ENCODE measurements around the gene OR4D1.
"Not testable (repeated sequence)": the region's sequence is repeated elsewhere in the genome, so short reads cannot be mapped to it uniquely, and the experiment has no call there.

OR4D1 gene

DNA sequence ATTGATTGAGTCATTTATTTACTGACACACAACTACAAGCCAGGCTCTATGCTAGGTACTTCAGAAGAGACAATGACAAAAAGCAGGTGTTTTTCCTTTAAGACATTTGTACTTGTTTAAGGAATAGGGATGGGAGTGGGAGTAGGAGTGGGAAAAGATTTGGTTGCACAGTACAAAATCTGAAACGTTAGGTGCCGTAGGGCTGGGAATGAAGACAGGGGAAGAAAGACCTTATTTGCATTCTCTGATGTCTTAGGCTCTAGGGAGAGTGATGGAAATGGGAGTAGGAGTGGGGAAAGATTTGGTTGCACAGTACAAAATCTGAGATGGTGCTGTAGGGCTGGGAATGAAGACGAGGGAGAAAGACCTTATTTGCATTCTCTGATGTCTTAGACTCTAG, 28.7 kb upstream of the OR4D1 start:
- Histone ChIP-seq H3K9me3 (ENCODE audit: insufficient read depth, low read depth, low read length) (no peaks in the 10 kb centered on the region), H3K9ac (ENCODE audit: low read depth, low read length) (no peak overlapping the region), H3K27me3 (ENCODE audit: insufficient read depth, low read length) (peaks cover 9% of the 10 kb centered on the region; the same call in 1 of the 2 replicates), H3K36me3 (ENCODE audit: insufficient read depth, low read length) (no peaks in the 10 kb centered on the region), H3K4me1 (ENCODE audit: insufficient read depth, low read length) (no peaks in the 10 kb centered on the region), H3K27ac (ENCODE audit: low read depth, low read length) (no peak overlapping the region), H3K4me3 (ENCODE audit: low read length) (no peak overlapping the region)
- WGBS = 70% methylated on average over 3 of the region's 3 CpGs

DNA sequence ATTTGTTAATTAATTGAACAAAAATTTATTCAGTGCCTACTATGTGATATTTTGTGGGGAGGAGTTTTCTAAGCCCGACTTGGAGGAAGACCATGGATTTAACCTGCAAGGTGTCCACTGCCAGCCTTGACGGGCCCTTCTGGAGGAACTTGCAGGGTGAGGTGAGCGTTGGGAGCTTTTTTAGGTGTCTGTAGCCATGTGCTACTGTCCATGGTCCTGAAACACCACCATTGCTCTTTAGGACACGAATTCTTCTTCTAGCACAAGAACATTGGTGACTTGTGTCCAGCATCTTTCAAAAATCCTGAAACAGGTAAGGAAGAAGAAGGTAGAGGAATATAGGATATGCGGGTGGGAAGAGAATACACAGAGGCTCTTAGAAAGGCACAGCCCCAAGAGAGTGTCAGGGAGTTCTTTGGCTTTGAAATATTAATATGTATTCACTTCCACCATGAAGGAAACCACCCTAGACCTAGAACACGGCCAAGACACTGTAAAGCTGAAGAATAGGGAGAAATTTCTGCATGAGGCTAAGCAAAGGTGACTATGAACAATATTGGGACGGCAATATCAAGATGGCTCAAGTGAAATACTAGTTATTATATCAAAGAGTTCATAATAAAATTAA, 27.9 kb upstream of the OR4D1 start:
- no peak overlapping the region for H3K27ac ChIP-seq (ENCODE audit: low read depth, low read length)
- no peaks in the 10 kb centered on the region for H3K36me3 ChIP-seq (ENCODE audit: insufficient read depth, low read length)
- no peaks in the 10 kb centered on the region for H3K9me3 ChIP-seq (ENCODE audit: insufficient read depth, low read depth, low read length)
- 32% methylated on average over 6 of the region's 7 CpGs for WGBS
- H3K9ac ChIP-seq (ENCODE audit: low read depth, low read length) = no peak overlapping the region
- H3K4me3 ChIP-seq (ENCODE audit: low read length) = no peak overlapping the region
- peaks cover 9% of the 10 kb centered on the region for H3K27me3 ChIP-seq (ENCODE audit: insufficient read depth, low read length)
- no peaks in the 10 kb centered on the region for H3K4me1 ChIP-seq (ENCODE audit: insufficient read depth, low read length)

DNA sequence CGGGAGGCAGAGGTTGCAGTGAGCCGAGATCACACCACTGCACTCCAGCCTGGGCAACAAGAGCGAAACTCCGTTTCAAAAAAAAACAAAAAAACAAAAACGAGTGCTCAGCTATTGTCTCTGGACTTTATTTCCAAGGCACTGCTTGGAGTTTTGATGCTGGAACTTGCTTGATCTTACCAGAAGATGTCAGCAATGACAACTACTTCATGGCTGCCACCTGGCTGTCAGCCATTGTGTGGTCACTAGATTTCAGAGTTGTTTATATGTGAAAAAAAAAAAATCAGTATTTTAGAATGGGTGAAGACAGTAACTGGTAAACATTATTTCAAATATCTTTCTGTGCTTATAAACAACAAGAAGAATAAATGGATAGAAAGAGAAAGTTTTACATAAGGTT, 26.3 kb upstream of the OR4D1 start:
- H3K4me3 ChIP-seq (ENCODE audit: low read length) = no peak overlapping the region
- H3K36me3 ChIP-seq (ENCODE audit: insufficient read depth, low read length) = no peaks in the 10 kb centered on the region
- no peak overlapping the region for H3K9ac ChIP-seq (ENCODE audit: low read depth, low read length)
- H3K4me1 ChIP-seq (ENCODE audit: insufficient read depth, low read length) = no peaks in the 10 kb centered on the region
- H3K9me3 ChIP-seq (ENCODE audit: insufficient read depth, low read depth, low read length) = no peaks in the 10 kb centered on the region
- H3K27ac ChIP-seq (ENCODE audit: low read depth, low read length) = no peak overlapping the region
- WGBS = 46% methylated on average over 5 of the region's 5 CpGs
- peaks cover 20% of the 10 kb centered on the region for H3K27me3 ChIP-seq (ENCODE audit: insufficient read depth, low read length)

DNA sequence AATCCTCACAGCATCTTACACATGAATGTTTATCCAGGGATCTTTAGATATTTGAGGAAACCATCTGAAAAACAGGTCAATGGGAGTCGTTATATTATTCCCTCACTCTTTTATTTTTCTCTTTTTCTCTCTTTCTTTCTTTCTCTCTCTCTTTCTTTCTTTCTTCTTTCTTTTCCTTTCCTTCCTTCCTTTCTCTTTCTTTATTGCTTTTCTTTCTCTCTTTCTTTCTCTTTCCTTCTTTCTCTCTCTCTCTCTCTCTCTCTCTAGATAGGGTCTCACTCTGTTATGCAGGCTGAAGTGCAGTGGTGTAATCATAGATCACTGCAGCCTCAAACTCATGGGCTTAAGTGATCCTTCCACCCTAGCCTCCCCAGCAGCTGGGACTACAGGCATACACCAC, 20.3 kb upstream of the OR4D1 start:
- peaks cover 42% of the 10 kb centered on the region for H3K27me3 ChIP-seq (ENCODE audit: insufficient read depth, low read length)
- no peaks in the 10 kb centered on the region for H3K4me1 ChIP-seq (ENCODE audit: insufficient read depth, low read length)
- no peak overlapping the region for H3K9ac ChIP-seq (ENCODE audit: low read depth, low read length)
- no peaks in the 10 kb centered on the region for H3K9me3 ChIP-seq (ENCODE audit: insufficient read depth, low read depth, low read length)
- no peaks in the 10 kb centered on the region for H3K36me3 ChIP-seq (ENCODE audit: insufficient read depth, low read length)
- WGBS = 58% methylated on average over 1 of the region's 1 CpG
- H3K4me3 ChIP-seq (ENCODE audit: low read length) = no peak overlapping the region
- H3K27ac ChIP-seq (ENCODE audit: low read depth, low read length) = no peak overlapping the region

DNA sequence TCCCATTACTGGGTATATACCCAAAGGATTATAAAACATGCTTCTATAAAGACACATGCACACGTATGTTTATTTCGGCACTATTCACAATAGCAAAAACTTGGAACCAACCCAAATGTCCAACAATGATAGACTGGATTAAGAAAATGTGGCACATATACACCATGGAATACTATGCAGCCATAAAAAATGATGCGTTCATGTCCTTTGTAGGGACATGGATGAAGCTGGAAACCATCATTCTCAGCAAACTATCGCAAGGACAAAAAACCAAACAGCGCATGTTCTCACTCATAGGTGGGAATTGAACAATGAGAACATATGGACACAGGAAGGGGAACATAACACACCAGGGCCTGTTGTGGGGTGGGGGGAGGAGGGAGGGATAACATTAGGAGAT, 15.5 kb upstream of the OR4D1 start:
- not testable (repeated sequence) for H3K4me1 ChIP-seq (ENCODE audit: insufficient read depth, low read length); H3K36me3 ChIP-seq (ENCODE audit: insufficient read depth, low read length); H3K27ac ChIP-seq (ENCODE audit: low read depth, low read length); H3K9me3 ChIP-seq (ENCODE audit: insufficient read depth, low read depth, low read length); H3K9ac ChIP-seq (ENCODE audit: low read depth, low read length); H3K4me3 ChIP-seq (ENCODE audit: low read length)
- WGBS = 97% methylated on average over 3 of the region's 5 CpGs
- peaks cover 49% of the 10 kb centered on the region for H3K27me3 ChIP-seq (ENCODE audit: insufficient read depth, low read length)

DNA sequence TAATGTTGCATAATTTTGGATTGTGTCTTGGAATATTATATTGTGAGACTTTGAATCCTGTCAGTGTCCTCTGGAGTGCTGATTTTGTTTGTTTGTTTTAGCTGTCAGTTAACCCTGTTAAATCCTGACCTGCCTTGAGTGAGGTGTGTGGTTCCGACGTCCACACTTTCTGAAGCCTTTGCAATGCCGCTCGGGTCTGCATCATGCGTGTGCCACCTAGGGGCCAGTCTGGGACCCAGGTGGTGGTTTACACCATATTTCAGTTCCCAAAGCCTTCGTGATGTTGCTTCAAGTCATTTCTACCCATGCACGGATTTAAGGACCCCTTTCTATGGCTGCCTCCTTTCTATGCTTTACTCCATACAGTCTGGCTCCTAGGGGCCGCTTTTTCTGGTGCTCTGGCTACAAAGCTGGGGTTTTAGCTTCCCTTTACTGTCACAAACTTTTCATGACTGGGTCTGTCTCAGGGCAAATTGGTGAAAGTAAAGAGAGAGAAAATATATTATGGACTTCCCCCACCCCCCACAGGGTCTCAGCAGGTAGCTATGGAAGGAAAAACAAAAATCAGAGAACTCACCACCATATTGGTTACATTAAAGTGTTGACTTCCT, 11.4 kb upstream of the OR4D1 start:
- no peak overlapping the region for H3K9ac ChIP-seq (ENCODE audit: low read depth, low read length)
- H3K27me3 ChIP-seq (ENCODE audit: insufficient read depth, low read length) = peaks cover 23% of the 10 kb centered on the region
- H3K9me3 ChIP-seq (ENCODE audit: insufficient read depth, low read depth, low read length) = no peaks in the 10 kb centered on the region
- H3K27ac ChIP-seq (ENCODE audit: low read depth, low read length) = no peak overlapping the region
- no peaks in the 10 kb centered on the region for H3K4me1 ChIP-seq (ENCODE audit: insufficient read depth, low read length)
- H3K36me3 ChIP-seq (ENCODE audit: insufficient read depth, low read length) = no peaks in the 10 kb centered on the region
- H3K4me3 ChIP-seq (ENCODE audit: low read length) = no peak overlapping the region
- 32% methylated on average over 8 of the region's 8 CpGs for WGBS

DNA sequence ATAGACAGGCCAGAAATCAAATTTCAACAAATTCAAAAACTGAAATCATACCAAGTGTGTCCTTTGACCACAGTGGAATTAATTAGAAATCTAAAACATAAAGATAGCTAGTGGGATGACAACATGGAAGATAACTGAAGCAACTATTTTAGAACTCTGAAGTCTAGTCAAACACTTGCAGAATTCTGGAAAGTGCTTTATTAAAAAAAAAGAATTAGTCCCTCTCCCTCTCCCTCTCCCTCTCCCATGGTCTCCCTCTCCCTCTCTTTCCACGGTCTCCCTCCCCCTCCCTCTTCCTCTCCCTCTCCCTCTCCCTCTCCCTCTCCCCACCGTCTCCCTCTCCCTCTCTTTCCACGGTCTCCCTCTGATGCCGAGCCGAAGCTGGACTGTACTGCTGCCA, 6.7 kb upstream of the OR4D1 start:
- Histone ChIP-seq H3K27ac (ENCODE audit: low read depth, low read length) (no peak overlapping the region), H3K9me3 (ENCODE audit: insufficient read depth, low read depth, low read length) (peaks cover 15% of the 10 kb centered on the region; the same call in 1 of the 2 replicates), H3K36me3 (ENCODE audit: insufficient read depth, low read length) (no peaks in the 10 kb centered on the region), H3K4me3 (ENCODE audit: low read length) (no peak overlapping the region), H3K9ac (ENCODE audit: low read depth, low read length) (no peak overlapping the region), H3K27me3 (ENCODE audit: insufficient read depth, low read length) (peaks cover 3% of the 10 kb centered on the region; the same call in 1 of the 2 replicates), H3K4me1 (ENCODE audit: insufficient read depth, low read length) (no peaks in the 10 kb centered on the region)
- 77% methylated on average over 5 of the region's 5 CpGs for WGBS

DNA sequence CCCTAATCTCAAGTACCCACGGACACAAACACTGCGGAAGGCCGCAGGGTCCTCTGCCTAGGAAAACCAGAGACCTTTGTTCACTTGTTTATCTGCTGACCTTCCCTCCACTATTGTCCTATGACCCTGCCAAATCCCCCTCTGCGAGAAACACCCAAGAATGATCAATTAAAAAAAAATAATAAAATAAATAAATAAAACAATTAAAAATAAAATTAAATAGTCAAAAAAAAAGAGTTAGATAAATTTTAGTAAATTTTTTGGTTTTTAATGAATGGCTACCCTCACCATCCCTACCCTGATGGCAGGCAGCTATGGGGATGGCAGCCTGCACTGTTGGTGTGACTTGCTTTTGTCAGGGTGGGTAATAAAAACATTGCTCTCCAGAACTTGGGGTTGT, 4.8 kb upstream of the OR4D1 start:
- Histone ChIP-seq H3K9me3 (ENCODE audit: insufficient read depth, low read depth, low read length) (peaks cover 15% of the 10 kb centered on the region; the same call in 1 of the 2 replicates), H3K27me3 (ENCODE audit: insufficient read depth, low read length) (peaks cover 13% of the 10 kb centered on the region)
- not testable (repeated sequence) for H3K27ac ChIP-seq (ENCODE audit: low read depth, low read length); H3K9ac ChIP-seq (ENCODE audit: low read depth, low read length); H3K4me1 ChIP-seq (ENCODE audit: insufficient read depth, low read length); H3K36me3 ChIP-seq (ENCODE audit: insufficient read depth, low read length); H3K4me3 ChIP-seq (ENCODE audit: low read length)
- WGBS = 90% methylated on average over 3 of the region's 4 CpGs

DNA sequence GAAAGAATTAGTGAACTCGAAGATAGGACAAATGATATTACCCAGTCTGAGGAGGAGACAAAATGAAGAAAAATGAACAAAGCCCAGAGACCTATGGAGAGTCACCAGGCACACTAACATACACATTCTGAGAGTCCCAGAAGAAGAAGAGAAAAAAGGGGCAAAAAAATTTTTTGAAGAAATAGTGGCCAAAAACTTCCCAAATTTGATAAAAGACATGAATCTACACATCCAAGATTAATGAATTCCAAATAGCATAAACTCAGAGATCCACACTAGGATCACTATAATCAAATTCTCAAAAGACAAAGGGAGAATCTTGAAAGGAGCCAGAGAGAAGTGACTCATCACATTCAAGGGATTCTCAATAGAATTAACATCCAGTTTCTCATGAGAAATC, 3.4 kb upstream of the OR4D1 start:
- H3K9ac ChIP-seq (ENCODE audit: low read depth, low read length) = no peak overlapping the region
- peaks cover 27% of the 10 kb centered on the region for H3K27me3 ChIP-seq (ENCODE audit: insufficient read depth, low read length)
- H3K27ac ChIP-seq (ENCODE audit: low read depth, low read length) = no peak overlapping the region
- peaks cover 15% of the 10 kb centered on the region; the same call in 1 of the 2 replicates for H3K9me3 ChIP-seq (ENCODE audit: insufficient read depth, low read depth, low read length)
- no peaks in the 10 kb centered on the region for H3K36me3 ChIP-seq (ENCODE audit: insufficient read depth, low read length)
- no peaks in the 10 kb centered on the region for H3K4me1 ChIP-seq (ENCODE audit: insufficient read depth, low read length)
- no peak overlapping the region for H3K4me3 ChIP-seq (ENCODE audit: low read length)
- WGBS = 88% methylated on average over 1 of the region's 1 CpG

DNA sequence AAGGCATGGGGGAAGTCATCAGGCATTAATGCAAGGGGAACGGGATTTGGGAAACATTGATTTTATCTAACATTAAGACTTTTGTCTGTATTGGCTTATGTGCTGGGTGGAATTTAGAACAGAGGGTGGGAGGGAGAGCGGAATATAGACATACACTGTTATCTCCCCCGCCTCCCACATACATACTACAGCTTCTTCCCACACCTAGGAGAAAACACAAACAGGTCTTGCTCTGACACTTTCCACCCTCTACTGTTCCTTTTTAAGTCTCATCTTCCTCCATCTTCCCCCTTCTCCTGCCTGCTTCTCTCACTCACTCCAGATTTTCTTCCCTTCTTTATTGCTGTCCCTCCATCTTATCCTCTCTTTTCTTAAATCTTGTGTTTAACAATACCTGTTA, 425 bp downstream of the OR4D1 start:
- H3K9me3 ChIP-seq (ENCODE audit: insufficient read depth, low read depth, low read length) = peaks cover 15% of the 10 kb centered on the region; the same call in 1 of the 2 replicates
- peaks cover 48% of the 10 kb centered on the region for H3K27me3 ChIP-seq (ENCODE audit: insufficient read depth, low read length)
- WGBS = 83% methylated on average over 3 of the region's 3 CpGs
- no peak overlapping the region for H3K27ac ChIP-seq (ENCODE audit: low read depth, low read length)
- no peaks in the 10 kb centered on the region for H3K36me3 ChIP-seq (ENCODE audit: insufficient read depth, low read length)
- no peak overlapping the region for H3K4me3 ChIP-seq (ENCODE audit: low read length)
- H3K4me1 ChIP-seq (ENCODE audit: insufficient read depth, low read length) = no peaks in the 10 kb centered on the region
- H3K9ac ChIP-seq (ENCODE audit: low read depth, low read length) = no peak overlapping the region

DNA sequence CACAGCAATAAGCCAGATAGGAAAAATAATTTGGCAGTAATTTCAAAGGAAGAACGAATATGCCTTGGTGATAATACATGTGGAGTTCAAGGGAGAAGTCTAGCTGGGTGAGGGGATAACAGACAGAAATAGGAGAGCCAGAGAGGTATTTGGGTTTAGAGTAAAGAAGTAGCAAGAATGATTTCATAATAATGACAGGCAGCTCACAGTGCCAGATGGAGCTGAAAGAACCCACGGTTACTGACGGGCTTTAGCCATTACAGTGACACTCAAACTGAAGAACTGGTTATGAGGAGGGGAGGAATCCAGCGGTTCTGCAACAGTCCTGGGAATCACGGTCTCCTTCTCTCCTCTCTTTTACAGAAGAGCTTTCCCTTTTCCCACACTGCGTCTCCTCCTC, 2.2 kb downstream of the OR4D1 start:
- H3K9me3 ChIP-seq (ENCODE audit: insufficient read depth, low read depth, low read length) = peaks cover 3% of the 10 kb centered on the region; the same call in 1 of the 2 replicates
- H3K36me3 ChIP-seq (ENCODE audit: insufficient read depth, low read length) = no peaks in the 10 kb centered on the region
- no peak overlapping the region for H3K9ac ChIP-seq (ENCODE audit: low read depth, low read length)
- no peaks in the 10 kb centered on the region for H3K4me1 ChIP-seq (ENCODE audit: insufficient read depth, low read length)
- H3K27me3 ChIP-seq (ENCODE audit: insufficient read depth, low read length) = peaks cover 60% of the 10 kb centered on the region
- H3K4me3 ChIP-seq (ENCODE audit: low read length) = no peak overlapping the region
- no peak overlapping the region for H3K27ac ChIP-seq (ENCODE audit: low read depth, low read length)
- WGBS = 59% methylated on average over 6 of the region's 6 CpGs

Measured in HUES64 (cell line).